Stomach (tissue), 9 donors: Measurements from ENCODE around the gene TJP1. TPM values are rescaled to one million over a fixed set of nuclear protein-coding genes. Genes with fewer than 3 reads are reported as not detected.

ENCODE experiments used
- DNase-seq, 2 donors: peaks; one replicate each; pipeline versions ENCODE4 v3.0.0 to v3.0.0-alpha.2; 2013 to 2019
- H3K27ac ChIP-seq, 5 donors: fragments of 200-600 bp in 4 of 5; sonication (generic) in 4 of 5; one replicate each; pipeline ENCODE4 v1.5.1; 2013 to 2019; ENCODE audit warnings: mild to moderate bottlenecking in 1 of 5, moderate library complexity in 1 of 5
- H3K27me3 ChIP-seq, 3 donors: fragments of 200-600 bp; sonication (generic); one replicate each; pipeline ENCODE4 v1.5.1; 2017 to 2019; ENCODE audit warnings: mixed run types in 1 of 3
- H3K36me3 ChIP-seq, 4 donors: fragments of 200-600 bp; sonication (generic); 1 replicate in 3 of 4; 2 replicates in 1 of 4; pipeline ENCODE4 v1.5.1; 2016 to 2019
- H3K4me1 ChIP-seq, 4 donors: fragments of 200-600 bp; sonication (generic); one replicate each; pipeline ENCODE4 v1.5.1; 2016 to 2019
- H3K4me3 ChIP-seq, 4 donors: fragments of 200-600 bp; sonication (generic) in 3 of 4; one replicate each; pipeline ENCODE4 v1.5.1; 2016 to 2019; ENCODE audit warnings: mild to moderate bottlenecking in 1 of 4
- H3K9me3 ChIP-seq, 4 donors: fragments of 200-600 bp; sonication (generic); one replicate each; pipeline ENCODE4 v1.5.1; 2016 to 2019
- EP300 ChIP-seq: sonication (generic); formaldehyde crosslinking; IDR thresholded peaks from one replicate; pipeline ENCODE4 v1.6.1; 2017; ENCODE audit warnings: antibody characterized with exemption
- POLR2A ChIP-seq, 4 donors: fragments of 450-650 bp; IDR thresholded peaks; one replicate each; pipeline ENCODE4 v1.6.1; 2016; ENCODE audit warnings: antibody characterized with exemption in 4 of 4, control low read depth in 2 of 4, mild to moderate bottlenecking in 1 of 4, moderate library complexity in 1 of 4
- POLR2AphosphoS5 ChIP-seq, 3 donors: sonication (generic); formaldehyde crosslinking; IDR thresholded peaks; one replicate each; pipeline ENCODE4 v1.6.1; 2016; ENCODE audit warnings: antibody characterized with exemption in 3 of 3
- WGBS, 5 donors: extraction: QIAGEN DNeasy Blood & Tissue Kit in 3 of 5; methylation state at CpG; one replicate each; pipeline versions ENCODE4 v1.1.5 to v1.1.7; 2013 to 2018; 5-methylcytosine and 5-hydroxymethylcytosine counted together
- intact Hi-C: fragments of 100-400 bp; cut with DNase I; formaldehyde crosslinking; loops from one replicate; pipeline ENCODE4 v1.15.1; 2023; ENCODE audit warnings: low total_unique reads
- polyA plus RNA-seq, 3 donors: library from polyadenylated mRNA; stranded (reverse); fragments of 200-250 nt; gene quantifications; one replicate each; pipeline ENCODE4 v1.2.3, GENCODE V29; 2013
- total RNA-seq, 5 donors: library from RNA; depleted of rRNA; stranded (reverse); fragments of >200 nt; gene quantifications; one replicate each; pipeline versions ENCODE4 v1.1.0 to v1.2.3, GENCODE V29; 2014 to 2016
- TF ChIP-seq, protein P1 (sequence below), 7 experiments: fragments of 450-650 bp in 4 of 7; fragments of 200-600 bp in 3 of 7; sonication (generic) in 3 of 7; IDR thresholded peaks; one replicate each; pipeline ENCODE4 v1.5.1; 2016 to 2019; ENCODE audit warnings: antibody characterized with exemption in 7 of 7, control low read depth in 2 of 7, mild to moderate bottlenecking in 1 of 7
- donor health status: healthy with polysubstance abuse.
- donor health status: Bipolar disorder and iron deficiency.
- donor health status: healthy.

The TJP1 gene
- total and polyA plus RNA-seq, 8 donors = 12.3 to 167 (median 70.7) TPM

DNA sequence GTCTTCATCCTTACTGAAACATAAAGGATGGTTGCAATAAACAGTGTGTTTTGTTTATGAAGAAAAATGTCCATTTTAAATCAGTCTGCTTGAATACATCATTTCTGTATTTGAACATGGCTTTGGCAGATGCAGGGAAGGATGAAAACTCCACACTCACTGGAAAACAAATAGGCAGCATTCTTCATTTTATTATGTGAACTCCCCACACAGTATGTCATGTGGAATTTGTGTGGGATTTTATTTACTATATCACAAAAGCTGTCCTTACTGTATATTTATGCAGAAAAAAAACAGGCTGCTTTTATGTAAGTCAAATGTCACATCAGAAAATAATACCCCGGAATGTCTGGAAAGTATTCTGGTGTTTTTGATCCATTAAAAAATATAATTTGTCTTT is 44.1 kb upstream of the TJP1 start:
- WGBS, 5 donors = 87 to 94% (median 90%) methylated on average over 1 of the region's 1 CpG
- no peaks in the 10 kb centered on the region for H3K9me3 ChIP-seq
- H3K27ac ChIP-seq = no peak overlapping the region
- no peaks in the 10 kb centered on the region for H3K27me3 ChIP-seq
- TF ChIP-seq POLR2A (IDR thresholded peaks at IDR 0.05) = no peak
- TF ChIP-seq, protein P1, sequence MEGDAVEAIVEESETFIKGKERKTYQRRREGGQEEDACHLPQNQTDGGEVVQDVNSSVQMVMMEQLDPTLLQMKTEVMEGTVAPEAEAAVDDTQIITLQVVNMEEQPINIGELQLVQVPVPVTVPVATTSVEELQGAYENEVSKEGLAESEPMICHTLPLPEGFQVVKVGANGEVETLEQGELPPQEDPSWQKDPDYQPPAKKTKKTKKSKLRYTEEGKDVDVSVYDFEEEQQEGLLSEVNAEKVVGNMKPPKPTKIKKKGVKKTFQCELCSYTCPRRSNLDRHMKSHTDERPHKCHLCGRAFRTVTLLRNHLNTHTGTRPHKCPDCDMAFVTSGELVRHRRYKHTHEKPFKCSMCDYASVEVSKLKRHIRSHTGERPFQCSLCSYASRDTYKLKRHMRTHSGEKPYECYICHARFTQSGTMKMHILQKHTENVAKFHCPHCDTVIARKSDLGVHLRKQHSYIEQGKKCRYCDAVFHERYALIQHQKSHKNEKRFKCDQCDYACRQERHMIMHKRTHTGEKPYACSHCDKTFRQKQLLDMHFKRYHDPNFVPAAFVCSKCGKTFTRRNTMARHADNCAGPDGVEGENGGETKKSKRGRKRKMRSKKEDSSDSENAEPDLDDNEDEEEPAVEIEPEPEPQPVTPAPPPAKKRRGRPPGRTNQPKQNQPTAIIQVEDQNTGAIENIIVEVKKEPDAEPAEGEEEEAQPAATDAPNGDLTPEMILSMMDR (IDR thresholded peaks at IDR 0.05) = no peak
- no peak for TF ChIP-seq EP300
- TF ChIP-seq POLR2AphosphoS5 (IDR thresholded peaks at IDR 0.05) = no peak
- no peaks in the 10 kb centered on the region for H3K36me3 ChIP-seq
- DNase-seq = no peak
- peaks cover 4 to 38% (median 15%) of the 10 kb centered on the region in 4 donors for H3K4me1 ChIP-seq
- no peak overlapping the region for H3K4me3 ChIP-seq
- intact Hi-C loops = no loop called here

DNA sequence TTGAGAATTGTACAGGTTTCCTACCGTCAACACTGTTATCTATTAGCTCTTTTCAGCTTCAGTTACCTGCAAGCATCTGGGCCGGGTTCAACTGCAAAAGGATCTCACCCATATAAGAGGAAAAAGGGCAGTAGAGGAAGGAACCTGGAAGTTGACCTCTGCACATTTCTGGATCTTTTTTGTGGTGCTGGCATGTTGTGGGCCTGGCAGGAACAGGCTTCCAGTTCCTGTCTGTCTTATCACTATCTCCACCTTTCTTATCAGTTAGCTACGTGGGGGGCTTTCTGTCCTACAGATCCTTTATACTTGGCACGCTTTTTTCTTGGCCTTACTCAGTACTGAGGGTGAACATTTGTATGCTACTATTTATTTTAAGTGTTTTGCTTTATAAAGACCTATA is 42.2 kb upstream of the TJP1 start:
- no peaks in the 10 kb centered on the region for H3K9me3 ChIP-seq
- TF ChIP-seq POLR2A (IDR thresholded peaks at IDR 0.05) = no peak
- no peak for TF ChIP-seq EP300
- TF ChIP-seq, protein P1 (IDR thresholded peaks at IDR 0.05) = no peak
- no peak for TF ChIP-seq POLR2AphosphoS5 (IDR thresholded peaks at IDR 0.05)
- H3K27me3 ChIP-seq = no peaks in the 10 kb centered on the region
- intact Hi-C loops = no loop called here
- no peaks in the 10 kb centered on the region for H3K36me3 ChIP-seq
- no peak overlapping the region for H3K27ac ChIP-seq
- H3K4me1 ChIP-seq = peaks cover 0 to 22% (median 7%) of the 10 kb centered on the region in 4 donors
- DNase-seq = no peak
- H3K4me3 ChIP-seq = no peak overlapping the region
- 23 to 38% (median 32%) methylated on average over 4 of the region's 4 CpGs for WGBS, 5 donors

DNA sequence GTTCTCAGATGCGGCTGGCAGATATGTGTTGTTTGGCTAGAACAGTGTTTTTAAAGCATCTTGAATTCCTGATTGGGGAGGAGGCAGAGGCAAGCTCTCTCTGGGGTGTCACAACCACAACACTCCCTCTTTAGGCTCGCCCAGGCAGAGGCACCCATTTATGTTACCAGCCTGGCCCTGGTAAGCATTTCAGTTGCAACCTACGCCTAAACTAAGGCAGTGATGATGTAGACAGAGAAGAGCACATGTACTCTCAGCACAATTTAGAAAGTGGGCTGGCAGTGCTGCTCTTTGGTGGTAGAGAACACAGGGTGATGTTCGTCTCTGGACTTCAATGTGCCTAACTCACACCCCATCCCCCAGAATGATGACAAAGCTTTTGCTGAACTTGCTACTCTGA is 41.2 kb upstream of the TJP1 start:
- DNase-seq = no peak
- H3K4me1 ChIP-seq = peaks cover 0 to 22% (median 7%) of the 10 kb centered on the region in 4 donors
- intact Hi-C loops = no loop called here
- H3K4me3 ChIP-seq = no peak overlapping the region
- no peak overlapping the region for H3K27ac ChIP-seq
- H3K27me3 ChIP-seq = no peaks in the 10 kb centered on the region
- H3K9me3 ChIP-seq = no peaks in the 10 kb centered on the region
- no peak for TF ChIP-seq POLR2AphosphoS5 (IDR thresholded peaks at IDR 0.05)
- no peak for TF ChIP-seq EP300
- no peak for TF ChIP-seq POLR2A (IDR thresholded peaks at IDR 0.05)
- TF ChIP-seq, protein P1 (IDR thresholded peaks at IDR 0.05) = no peak
- 84 to 96% (median 90%) methylated on average over 4 of the region's 4 CpGs for WGBS, 5 donors
- no peaks in the 10 kb centered on the region for H3K36me3 ChIP-seq

DNA sequence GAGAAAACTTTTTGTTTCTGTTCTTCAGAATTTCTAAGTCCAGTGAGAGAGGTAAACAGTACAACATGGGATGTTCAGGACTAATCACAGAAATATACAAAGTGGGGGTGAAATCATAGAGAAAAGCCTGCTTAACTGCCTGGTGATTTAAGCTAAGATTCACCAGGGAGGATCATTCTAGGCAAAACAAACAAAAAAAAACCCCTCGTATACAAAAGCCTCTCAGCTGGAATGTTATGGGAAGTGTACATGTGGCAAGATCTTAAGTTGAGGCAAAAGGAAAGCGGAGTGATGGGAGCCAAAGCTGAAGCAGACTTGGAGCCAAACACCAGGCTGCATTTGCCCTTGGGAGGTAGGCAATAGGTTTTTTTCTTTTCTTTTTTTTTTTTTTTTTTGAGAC is 40.0 kb upstream of the TJP1 start:
- Histone ChIP-seq H3K4me3 (no peak overlapping the region), H3K9me3 (no peaks in the 10 kb centered on the region), H3K27ac (no peak overlapping the region), H3K27me3 (no peaks in the 10 kb centered on the region), H3K36me3 (no peaks in the 10 kb centered on the region), H3K4me1 (peaks cover 0 to 21% (median 7%) of the 10 kb centered on the region in 4 donors)
- 72 to 81% (median 79%) methylated on average over 2 of the region's 2 CpGs for WGBS, 5 donors
- no peak for DNase-seq
- no peak for TF ChIP-seq POLR2AphosphoS5 (IDR thresholded peaks at IDR 0.05)
- no peak for TF ChIP-seq EP300
- TF ChIP-seq POLR2A (IDR thresholded peaks at IDR 0.05) = no peak
- TF ChIP-seq, protein P1 (IDR thresholded peaks at IDR 0.05) = no peak
- intact Hi-C loops = no loop called here
